Thyroid gland (tissue), 4 donors: Measurements from ENCODE around the gene FDX1.

ENCODE experiments used
- CTCF ChIP-seq, 6 experiments: fragments of 200-600 bp in 3 of 6; fragments of 450-650 bp in 3 of 6; sonication (generic) in 3 of 6; IDR thresholded peaks; one replicate each; pipeline ENCODE4 v1.5.1; 2016 to 2019; ENCODE audit warnings: antibody characterized with exemption in 6 of 6, mild to moderate bottlenecking in 2 of 6, inconsistent platforms in 1 of 6, moderate library complexity in 1 of 6
- POLR2A ChIP-seq, 2 donors: fragments of 450-650 bp; IDR thresholded peaks; one replicate each; pipeline ENCODE4 v1.6.1; 2017; ENCODE audit warnings: antibody characterized with exemption in 2 of 2, mild to moderate bottlenecking in 2 of 2, moderate library complexity in 1 of 2

- TF ChIP-seq CTCF (IDR thresholded peaks at IDR 0.05): no peak
- no peak for TF ChIP-seq POLR2A (IDR thresholded peaks at IDR 0.05)
Measured at GRCh38 chr11:110479108-110480101, 49.7 kb downstream of the FDX1 start.
